ENCODE results near the gene MYO1C. TPM values are rescaled to one million over a fixed set of nuclear protein-coding genes. Genes with fewer than 3 reads are reported as not detected.

MYO1C gene
- total RNA-seq, 4 donors from 2014 or later = 24.8 to 76.6 (median 58.6) TPM

DNA sequence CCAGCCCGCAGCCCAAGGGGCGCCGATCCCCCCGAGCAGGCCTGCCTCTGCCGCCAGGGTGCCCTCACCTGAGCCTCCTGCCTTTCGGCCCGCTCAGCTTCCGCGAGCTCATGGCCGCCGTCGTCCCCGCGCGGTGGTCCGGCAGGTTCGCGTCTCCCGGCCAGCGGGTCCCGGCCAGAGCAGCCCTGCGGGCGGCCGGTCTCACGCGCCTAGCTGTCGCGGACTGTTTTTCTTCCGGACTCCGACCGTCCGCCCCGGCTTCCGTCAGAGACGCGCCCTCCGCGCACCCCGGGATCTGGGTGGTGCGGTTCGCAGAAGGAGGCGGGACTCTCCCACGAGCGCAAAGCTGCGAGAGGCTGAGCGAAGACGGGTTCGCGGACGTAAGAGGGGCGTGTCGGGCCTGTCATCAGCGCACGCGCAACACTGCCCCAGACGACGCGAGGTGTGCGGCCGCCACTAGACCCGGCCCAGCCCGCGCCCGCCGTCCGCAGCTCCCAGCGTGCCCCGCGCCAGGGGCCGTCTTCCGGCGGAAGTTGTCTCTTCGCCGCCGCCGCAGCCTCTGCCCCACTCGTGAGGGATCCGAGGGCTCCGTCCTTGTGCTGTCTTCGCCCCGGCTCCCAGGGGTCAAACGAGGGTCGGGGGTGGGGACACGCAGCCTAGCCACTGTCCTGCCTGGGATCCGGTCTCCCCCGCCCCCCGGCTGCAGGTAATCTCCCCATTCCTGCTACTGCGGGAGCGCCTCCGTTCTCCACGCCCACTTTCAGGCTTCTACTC lies 24.1 kb upstream of the MYO1C start, which contains the start of gene INPP5K:
Gene INPP5K (minus strand): TSS at position 225 of the 774 bp plus-strand sequence. CDS start 113 bp downstream, at position 112.
- Histone ChIP-seq H3K4me3 (peak within 1 kb of the TSS; percentile 81 to 98 (median 90)), H3K36me3 (peaks cover 0 to 13% of the 10 kb centered on the region in 2 donors), H3K27me3 (no peaks in the 10 kb centered on the region), H3K27ac (peak within 1 kb of the TSS; percentile 91 to 99 (median 98)), H3K9me3 (no peaks in the 10 kb centered on the region), H3K4me1 (peaks cover 52 to 55% of the 10 kb centered on the region in 2 donors)
- ATAC-seq = peak; percentile 88 to 89
- intact Hi-C loops (cut with DNase I; ENCODE audit: low total_unique reads) = loop anchor here (1.0 to 5.0 kb wide), 4 partner anchors 46 to 249 kb away; partner anchors contain the start of gene PITPNA
- in situ Hi-C loops (cut with MboI; ENCODE audit: low sequenced_read_pairs in 4 of 4) = loop anchor here (5.0 to 25.0 kb wide), 7 partner anchors 62 to 254 kb away; partner anchors contain the start of genes BHLHA9 (in 3 of the 4), TRARG1 (in 2 of the 4) and CRK (in 1 of the 4)
- TF ChIP-seq, protein P1, sequence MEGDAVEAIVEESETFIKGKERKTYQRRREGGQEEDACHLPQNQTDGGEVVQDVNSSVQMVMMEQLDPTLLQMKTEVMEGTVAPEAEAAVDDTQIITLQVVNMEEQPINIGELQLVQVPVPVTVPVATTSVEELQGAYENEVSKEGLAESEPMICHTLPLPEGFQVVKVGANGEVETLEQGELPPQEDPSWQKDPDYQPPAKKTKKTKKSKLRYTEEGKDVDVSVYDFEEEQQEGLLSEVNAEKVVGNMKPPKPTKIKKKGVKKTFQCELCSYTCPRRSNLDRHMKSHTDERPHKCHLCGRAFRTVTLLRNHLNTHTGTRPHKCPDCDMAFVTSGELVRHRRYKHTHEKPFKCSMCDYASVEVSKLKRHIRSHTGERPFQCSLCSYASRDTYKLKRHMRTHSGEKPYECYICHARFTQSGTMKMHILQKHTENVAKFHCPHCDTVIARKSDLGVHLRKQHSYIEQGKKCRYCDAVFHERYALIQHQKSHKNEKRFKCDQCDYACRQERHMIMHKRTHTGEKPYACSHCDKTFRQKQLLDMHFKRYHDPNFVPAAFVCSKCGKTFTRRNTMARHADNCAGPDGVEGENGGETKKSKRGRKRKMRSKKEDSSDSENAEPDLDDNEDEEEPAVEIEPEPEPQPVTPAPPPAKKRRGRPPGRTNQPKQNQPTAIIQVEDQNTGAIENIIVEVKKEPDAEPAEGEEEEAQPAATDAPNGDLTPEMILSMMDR (IDR thresholded peaks at IDR 0.05 in 4 of 5, conservative IDR thresholded peaks at IDR 0.05 in 1 of 5) = peak in 1 of 5 experiments; percentile 28
- peak; percentile 84 to 92 for TF ChIP-seq POLR2A (IDR thresholded peaks at IDR 0.05)
- peak; percentile 98 for DNase-seq

DNA sequence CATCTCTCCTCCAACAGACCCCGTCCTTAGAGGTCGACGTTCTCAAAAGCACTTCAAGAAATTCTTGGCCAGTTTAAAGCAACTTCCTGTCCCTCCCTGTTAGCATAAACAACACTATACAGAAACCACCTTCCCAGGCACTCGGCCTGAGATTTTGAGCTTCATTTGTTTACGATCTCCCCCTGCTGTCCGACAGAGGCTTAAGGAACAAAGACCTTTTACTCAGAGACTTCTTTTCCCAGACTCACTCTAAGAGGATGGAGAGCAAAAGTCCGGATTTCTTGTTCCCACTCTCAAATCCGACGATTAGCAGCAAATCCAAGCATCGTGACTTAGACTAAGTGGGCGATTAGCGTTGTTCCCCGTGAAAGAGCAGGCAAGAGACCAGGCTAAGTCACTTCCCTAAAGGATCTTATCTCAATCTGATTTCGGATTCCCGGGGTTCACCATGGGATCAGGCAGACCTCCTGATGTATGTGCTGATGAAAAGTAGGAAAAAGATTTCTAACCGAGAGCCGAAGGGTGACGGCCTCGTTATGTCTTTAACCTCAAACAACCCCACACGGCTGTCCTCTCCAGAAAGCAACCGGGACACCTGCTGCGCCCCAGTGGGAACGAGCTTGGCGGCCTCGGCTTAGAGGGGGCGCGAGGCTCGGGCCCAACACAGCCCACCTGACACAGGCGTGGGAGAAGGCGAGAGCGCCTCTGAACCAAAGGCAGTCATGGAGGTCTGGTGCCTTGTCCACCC lies 23.3 kb upstream of the MYO1C start:
- peak; percentile 51 to 58 for DNase-seq
- in situ Hi-C loops (cut with MboI; ENCODE audit: low sequenced_read_pairs in 4 of 4) = loop anchor here (5.0 to 25.0 kb wide), 7 partner anchors 61 to 254 kb away; partner anchors contain the start of genes BHLHA9 (in 3 of the 4), TRARG1 (in 2 of the 4) and CRK (in 1 of the 4)
- H3K4me1 ChIP-seq = peaks cover 52 to 55% of the 10 kb centered on the region in 2 donors

DNA sequence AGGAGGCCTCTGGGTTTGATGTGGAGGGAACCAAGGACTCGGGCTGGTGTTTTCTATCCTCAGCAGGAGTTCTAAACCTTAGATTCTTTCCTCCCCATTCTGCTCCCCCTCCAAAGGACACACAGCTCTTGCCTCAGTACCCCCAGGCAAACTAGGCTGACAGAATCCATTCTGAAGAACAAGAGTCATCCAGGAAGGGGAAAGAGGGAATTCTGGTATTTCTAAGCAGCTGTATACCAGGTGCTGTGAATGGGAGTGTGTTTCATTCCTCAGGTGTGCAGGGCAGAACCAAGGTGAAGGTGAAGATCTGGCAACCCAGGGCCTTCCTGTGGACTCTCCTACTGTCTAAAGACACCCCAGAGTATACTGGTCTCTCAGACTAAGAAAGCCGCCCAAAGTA lies 19.9 kb upstream of the MYO1C start:
- H3K9me3 ChIP-seq = no peaks in the 10 kb centered on the region
- peaks cover 0 to 39% of the 10 kb centered on the region in 2 donors for H3K36me3 ChIP-seq
- TF ChIP-seq POLR2A (IDR thresholded peaks at IDR 0.05) = no peak
- TF ChIP-seq, protein P1 (IDR thresholded peaks at IDR 0.05 in 4 of 5, conservative IDR thresholded peaks at IDR 0.05 in 1 of 5) = no peak
- ATAC-seq = no peak
- no peaks in the 10 kb centered on the region for H3K27me3 ChIP-seq
- intact Hi-C loops (cut with DNase I; ENCODE audit: low total_unique reads) (no loop called here), in situ Hi-C loops (cut with MboI; ENCODE audit: low sequenced_read_pairs in 4 of 4) (loop anchor here (10.0 to 25.0 kb wide), 5 partner anchors 58 to 250 kb away; partner anchors contain the start of genes BHLHA9 (in 3 of the 4), TRARG1 (in 2 of the 4) and CRK (in 1 of the 4))
- no peak overlapping the region for H3K4me3 ChIP-seq
- DNase-seq = no peak
- peak overlapping the region; percentile 71 to 79 (median 72) for H3K27ac ChIP-seq
- peaks cover 47 to 48% of the 10 kb centered on the region in 2 donors for H3K4me1 ChIP-seq

More for the DNA sequence above, 23.3 kb upstream of the MYO1C start:
- peak overlapping the region; percentile 81 to 95 (median 90) for H3K4me3 ChIP-seq
- intact Hi-C loops (cut with DNase I; ENCODE audit: low total_unique reads) = loop anchor here (1.0 to 5.0 kb wide), 5 partner anchors 21 to 249 kb away; partner anchors contain the start of gene PITPNA
- no peaks in the 10 kb centered on the region for H3K27me3 ChIP-seq
- peaks cover 0 to 13% of the 10 kb centered on the region in 2 donors for H3K36me3 ChIP-seq
- peak overlapping the region; percentile 91 to 99 (median 98) for H3K27ac ChIP-seq
- TF ChIP-seq POLR2A (IDR thresholded peaks at IDR 0.05) = no peak
- TF ChIP-seq, protein P1 (IDR thresholded peaks at IDR 0.05 in 4 of 5, conservative IDR thresholded peaks at IDR 0.05 in 1 of 5) = peak; percentile 36 to 69 (median 67)
- H3K9me3 ChIP-seq = no peaks in the 10 kb centered on the region
- ATAC-seq = peak; percentile 59 to 63

DNA sequence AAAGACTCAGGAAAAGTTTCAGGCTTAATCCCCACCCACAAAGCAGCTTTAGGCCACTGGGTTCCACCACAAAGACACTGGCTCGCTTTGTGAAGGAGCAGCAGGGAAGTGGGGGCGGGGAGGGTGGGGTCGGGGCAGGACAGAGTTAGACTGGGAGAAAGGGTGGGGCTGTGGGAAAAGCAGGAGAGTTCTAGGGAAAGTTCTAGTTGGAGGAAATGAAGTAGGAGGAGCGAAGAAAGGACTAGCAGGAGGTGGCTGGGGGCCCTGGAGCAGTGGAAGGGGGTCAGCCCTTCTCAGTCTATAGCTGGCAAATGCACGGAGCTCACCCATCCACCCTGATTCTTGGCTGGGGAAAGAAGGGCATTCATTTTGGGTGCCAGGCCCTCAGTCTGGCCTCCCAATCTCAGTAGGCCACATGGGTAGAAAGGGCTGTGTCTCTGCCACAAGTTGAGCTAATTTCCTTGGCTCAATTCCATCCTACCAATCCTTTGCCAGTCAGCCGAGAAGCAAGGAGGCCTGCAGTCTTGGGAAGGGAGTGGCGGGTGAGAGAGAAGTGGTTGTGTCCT lies 19.4 kb upstream of the MYO1C start:
- no peak for ATAC-seq
- in situ Hi-C loops (cut with MboI; ENCODE audit: low sequenced_read_pairs in 4 of 4) = loop anchor here (10.0 to 25.0 kb wide), 5 partner anchors 57 to 250 kb away; partner anchors contain the start of genes BHLHA9 (in 3 of the 4), TRARG1 (in 2 of the 4) and CRK (in 1 of the 4)
- DNase-seq = no peak
- TF ChIP-seq, protein P1 (IDR thresholded peaks at IDR 0.05 in 4 of 5, conservative IDR thresholded peaks at IDR 0.05 in 1 of 5) = no peak
- TF ChIP-seq POLR2A (IDR thresholded peaks at IDR 0.05) = no peak
- H3K9me3 ChIP-seq = no peaks in the 10 kb centered on the region
- H3K27ac ChIP-seq = peak overlapping the region; percentile 71 to 79 (median 72)
- H3K4me1 ChIP-seq = peaks cover 45 to 47% of the 10 kb centered on the region in 2 donors
- no peak overlapping the region for H3K4me3 ChIP-seq
- intact Hi-C loops (cut with DNase I; ENCODE audit: low total_unique reads) = no loop called here
- H3K27me3 ChIP-seq = no peaks in the 10 kb centered on the region
- peaks cover 0 to 43% of the 10 kb centered on the region in 2 donors for H3K36me3 ChIP-seq

Data from gastrocnemius medialis (tissue), 4 donors.